SK-N-MC (cell line): ENCODE measurements around the gene SDK1.

ENCODE experiments used
- DNase-seq: peaks from one replicate; pipeline ENCODE4 v3.0.0-alpha.2; 2011; ENCODE audit warnings: low read depth, low spot score
- H3K27ac ChIP-seq: fragments of 200-600 bp; sonication (generic); 2 replicates; pipeline ENCODE4 v1.5.1; 2016; ENCODE audit warnings: mixed run types
- H3K36me3 ChIP-seq: fragments of 200-600 bp; sonication (generic); 2 replicates; pipeline ENCODE4 v1.6.1; 2017; ENCODE audit warnings: antibody characterized with exemption, low read length, mixed read lengths; ENCODE audit not compliant: insufficient read depth
- H3K4me3 ChIP-seq: fragments of 200-600 bp; sonication (generic); 2 replicates; pipeline ENCODE4 v1.5.1; 2016
- H3K9ac ChIP-seq: fragments of 200-600 bp; sonication (generic); 2 replicates; pipeline ENCODE4 v1.8.0; 2017; ENCODE audit warnings: mixed run types, mixed read lengths; ENCODE audit not compliant: insufficient read length
- H3K9me3 ChIP-seq: fragments of 200-600 bp; sonication (generic); 2 replicates; pipeline ENCODE4 v1.6.1; 2017; ENCODE audit warnings: low read depth, mild to moderate bottlenecking, antibody characterized with exemption, low read length, moderate library complexity, mixed read lengths
- EZH2 ChIP-seq: fragments of 200-600 bp; sonication (generic); IDR thresholded peaks from one replicate; pipeline ENCODE4 v1.6.1; 2017; ENCODE audit warnings: antibody characterized with exemption
- FOXP2 ChIP-seq: optimal IDR thresholded peaks from 2 replicates; pipeline ENCODE3; 2011; ENCODE audit warnings: mild to moderate bottlenecking, moderate library complexity; ENCODE audit not compliant: insufficient read depth; ENCODE audit errors: extremely low read length, control extremely low read depth
- POLR2AphosphoS5 ChIP-seq: IDR thresholded peaks from 2 replicates; pipeline ENCODE4 v1.6.1; 2012; ENCODE audit warnings: mild to moderate bottlenecking, low read depth, low read length, borderline replicate concordance

The SDK1 gene

GRCh38 chr7:4051696-4052095, 750.6 kb downstream of the SDK1 start:
- Histone ChIP-seq H3K27ac (no peak overlapping the region), H3K9ac (no peak overlapping the region), H3K9me3 (no peaks in the 10 kb centered on the region), H3K36me3 (peaks cover 29% of the 10 kb centered on the region), H3K4me3 (no peak overlapping the region)
- DNase-seq = no peak
- TF ChIP-seq EZH2 = no peak
- TF ChIP-seq POLR2AphosphoS5 = no peak
- TF ChIP-seq FOXP2 = no peak

GRCh38 chr7:4052130-4052529, 751.1 kb downstream of the SDK1 start:
- H3K9me3 ChIP-seq = no peaks in the 10 kb centered on the region
- DNase-seq = no peak
- TF ChIP-seq EZH2 (no peak), POLR2AphosphoS5 (no peak), FOXP2 (no peak)
- no peak overlapping the region for H3K4me3 ChIP-seq
- no peak overlapping the region for H3K27ac ChIP-seq
- no peak overlapping the region for H3K9ac ChIP-seq
- peaks cover 33% of the 10 kb centered on the region for H3K36me3 ChIP-seq

GRCh38 chr7:4054158-4054557, 753.1 kb downstream of the SDK1 start:
- Histone ChIP-seq H3K36me3 (peaks cover 43% of the 10 kb centered on the region), H3K27ac (no peak overlapping the region), H3K9me3 (0 out of 2 replicates have a peak, but pooled peaks cover 7% of the 10 kb centered on the region), H3K4me3 (no peak overlapping the region), H3K9ac (no peak overlapping the region)
- DNase-seq = no peak
- TF ChIP-seq FOXP2 (no peak), EZH2 (no peak), POLR2AphosphoS5 (no peak)

- DNase-seq = no peak
- 0 out of 2 replicates have a peak, but pooled peaks cover 7% of the 10 kb centered on the region for H3K9me3 ChIP-seq
- TF ChIP-seq FOXP2 = no peak
- no peak for TF ChIP-seq POLR2AphosphoS5
- no peak for TF ChIP-seq EZH2
- H3K27ac ChIP-seq = no peak overlapping the region
- H3K9ac ChIP-seq = no peak overlapping the region
- H3K36me3 ChIP-seq = peaks cover 37% of the 10 kb centered on the region
- no peak overlapping the region for H3K4me3 ChIP-seq
Measured at GRCh38 chr7:4056552-4057288, 755.7 kb downstream of the SDK1 start.

DNA sequence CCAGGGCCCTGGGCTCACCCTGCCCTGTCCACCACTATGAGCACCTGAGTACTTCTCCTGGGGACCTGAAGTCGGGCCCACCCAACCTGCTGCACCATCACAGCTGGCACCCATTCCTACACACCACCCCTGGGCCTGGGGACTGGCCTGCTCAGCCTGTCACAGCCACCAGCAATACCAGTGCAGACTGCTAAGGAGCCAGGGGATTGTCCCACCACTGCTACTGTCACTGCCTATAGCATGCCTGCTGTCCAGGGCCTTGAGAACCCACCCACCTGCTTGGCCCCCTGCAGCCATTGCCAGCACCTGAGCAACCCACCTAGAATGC, 756.2 kb downstream of the SDK1 start:
- peaks cover 36% of the 10 kb centered on the region for H3K36me3 ChIP-seq
- no peak overlapping the region for H3K4me3 ChIP-seq
- no peak overlapping the region for H3K27ac ChIP-seq
- DNase-seq = no peak
- H3K9ac ChIP-seq = no peak overlapping the region
- H3K9me3 ChIP-seq = peaks cover 9% of the 10 kb centered on the region; the same call in 1 of the 2 replicates
- no peak for TF ChIP-seq EZH2

GRCh38 chr7:4058158-4058557, 757.1 kb downstream of the SDK1 start:
- no peak for DNase-seq

DNA sequence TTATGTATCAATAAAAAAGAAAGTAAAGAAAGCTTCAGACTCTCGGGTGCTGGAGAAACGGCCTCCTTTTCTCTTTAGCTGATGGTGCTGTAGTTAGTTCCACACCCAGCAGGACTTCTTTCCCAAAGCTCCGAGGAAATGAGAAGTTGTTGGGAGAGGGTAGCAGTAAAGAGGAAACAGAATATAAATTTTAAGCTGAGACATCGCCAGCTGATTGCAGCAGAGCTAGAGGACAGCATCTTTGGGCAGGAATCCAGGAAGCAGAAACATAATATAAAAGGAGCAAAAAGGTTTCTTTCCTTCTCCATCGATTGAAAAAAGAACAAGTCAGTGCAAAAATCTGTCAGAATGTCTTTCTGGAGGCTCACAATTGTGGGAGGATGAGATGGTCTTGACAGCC, 764.1 kb downstream of the SDK1 start:
- H3K9me3 ChIP-seq = peaks cover 6% of the 10 kb centered on the region; the same call in 1 of the 2 replicates
- DNase-seq = peak; percentile 37
- H3K9ac ChIP-seq = no peak overlapping the region
- H3K27ac ChIP-seq = peak overlapping the region; percentile 60; the same call in 1 of the 2 replicates
- TF ChIP-seq POLR2AphosphoS5 (no peak), FOXP2 (no peak), EZH2 (no peak)
- H3K36me3 ChIP-seq = peaks cover 25% of the 10 kb centered on the region; the same call in 1 of the 2 replicates
- H3K4me3 ChIP-seq = peak overlapping the region; percentile 32

More at GRCh38 chr7:4058158-4058557, 757.1 kb downstream of the SDK1 start:
- no peak overlapping the region for H3K9ac ChIP-seq
- H3K4me3 ChIP-seq = no peak overlapping the region
- H3K9me3 ChIP-seq = peaks cover 13% of the 10 kb centered on the region; the same call in 1 of the 2 replicates
- TF ChIP-seq POLR2AphosphoS5 (no peak), EZH2 (no peak), FOXP2 (no peak)
- H3K27ac ChIP-seq = no peak overlapping the region
- peaks cover 44% of the 10 kb centered on the region for H3K36me3 ChIP-seq

GRCh38 chr7:4066206-4066605, 765.2 kb downstream of the SDK1 start:
- H3K9ac ChIP-seq = no peak overlapping the region
- DNase-seq = no peak
- TF ChIP-seq EZH2 = no peak
- no peak for TF ChIP-seq POLR2AphosphoS5
- no peak for TF ChIP-seq FOXP2
- peaks cover 27% of the 10 kb centered on the region; the same call in 1 of the 2 replicates for H3K36me3 ChIP-seq
- no peak overlapping the region for H3K4me3 ChIP-seq
- H3K9me3 ChIP-seq = peaks cover 6% of the 10 kb centered on the region; the same call in 1 of the 2 replicates
- H3K27ac ChIP-seq = no peak overlapping the region
